AG09309 (cell line): Measurements from ENCODE around the gene FRMD3.

Experiments used
- DNase-seq: peaks from one replicate; pipeline ENCODE4 v3.0.0-alpha.2; 2010; ENCODE audit warnings: low read depth
- H3K4me3 ChIP-seq: 2 replicates; pipeline ENCODE4 v1.5.1; 2011; ENCODE audit warnings: mild to moderate bottlenecking, low read depth, low read length, moderate library complexity; ENCODE audit not compliant: control insufficient read depth
- TF ChIP-seq, protein P1 (sequence below): IDR thresholded peaks from 2 replicates; pipeline ENCODE4 v1.5.1; 2011; ENCODE audit warnings: mild to moderate bottlenecking, low read depth, low read length, inconsistent platforms; ENCODE audit not compliant: insufficient read depth, control insufficient read depth; ENCODE audit errors: missing control alignments

The FRMD3 gene

DNA sequence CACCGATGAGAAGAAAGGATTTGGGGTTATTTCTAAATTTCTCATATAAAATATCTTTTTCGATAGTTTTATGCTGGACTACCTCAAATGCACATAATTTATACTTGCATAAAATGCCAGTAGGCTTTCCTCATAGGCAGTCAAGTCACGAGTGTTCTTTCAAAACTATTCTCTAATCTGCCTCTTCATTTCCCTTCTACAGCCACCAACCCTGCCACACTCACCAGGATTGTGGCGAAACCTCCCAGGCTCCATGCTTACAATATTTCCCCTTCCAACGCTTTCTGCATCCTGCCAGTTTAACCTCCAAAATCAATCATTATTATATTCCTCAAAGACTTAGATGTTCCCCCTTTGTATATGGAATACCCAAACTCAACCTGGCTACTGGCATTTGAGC, 65.4 kb downstream of the FRMD3 start:
- TF ChIP-seq, protein P1, sequence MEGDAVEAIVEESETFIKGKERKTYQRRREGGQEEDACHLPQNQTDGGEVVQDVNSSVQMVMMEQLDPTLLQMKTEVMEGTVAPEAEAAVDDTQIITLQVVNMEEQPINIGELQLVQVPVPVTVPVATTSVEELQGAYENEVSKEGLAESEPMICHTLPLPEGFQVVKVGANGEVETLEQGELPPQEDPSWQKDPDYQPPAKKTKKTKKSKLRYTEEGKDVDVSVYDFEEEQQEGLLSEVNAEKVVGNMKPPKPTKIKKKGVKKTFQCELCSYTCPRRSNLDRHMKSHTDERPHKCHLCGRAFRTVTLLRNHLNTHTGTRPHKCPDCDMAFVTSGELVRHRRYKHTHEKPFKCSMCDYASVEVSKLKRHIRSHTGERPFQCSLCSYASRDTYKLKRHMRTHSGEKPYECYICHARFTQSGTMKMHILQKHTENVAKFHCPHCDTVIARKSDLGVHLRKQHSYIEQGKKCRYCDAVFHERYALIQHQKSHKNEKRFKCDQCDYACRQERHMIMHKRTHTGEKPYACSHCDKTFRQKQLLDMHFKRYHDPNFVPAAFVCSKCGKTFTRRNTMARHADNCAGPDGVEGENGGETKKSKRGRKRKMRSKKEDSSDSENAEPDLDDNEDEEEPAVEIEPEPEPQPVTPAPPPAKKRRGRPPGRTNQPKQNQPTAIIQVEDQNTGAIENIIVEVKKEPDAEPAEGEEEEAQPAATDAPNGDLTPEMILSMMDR, result no peak
- DNase-seq, result no peak
- no peak overlapping the region for H3K4me3 ChIP-seq

DNA sequence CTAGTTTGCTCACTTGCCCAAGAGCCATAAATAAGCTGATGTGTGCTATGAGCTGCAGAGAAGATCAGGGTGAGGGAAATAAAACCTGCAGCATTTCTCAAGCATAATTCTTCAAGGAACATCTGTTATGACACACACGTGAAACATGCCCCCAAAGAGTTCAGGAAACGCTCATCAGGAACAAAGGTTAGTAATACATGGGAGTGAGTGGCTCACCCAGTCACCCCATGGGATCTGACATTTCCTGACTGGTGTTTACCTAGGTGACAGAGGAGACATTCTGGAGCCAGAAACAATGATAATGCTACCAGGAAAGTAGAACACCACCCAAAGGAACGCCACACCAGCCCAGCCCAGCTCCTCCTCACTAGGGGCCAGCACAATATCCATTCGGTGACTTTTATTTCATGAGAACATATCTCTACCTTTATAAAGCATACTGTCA, 66.0 kb downstream of the FRMD3 start:
- TF ChIP-seq, protein P1, result no peak
- H3K4me3 ChIP-seq, result no peak overlapping the region
- DNase-seq, result no peak

DNA sequence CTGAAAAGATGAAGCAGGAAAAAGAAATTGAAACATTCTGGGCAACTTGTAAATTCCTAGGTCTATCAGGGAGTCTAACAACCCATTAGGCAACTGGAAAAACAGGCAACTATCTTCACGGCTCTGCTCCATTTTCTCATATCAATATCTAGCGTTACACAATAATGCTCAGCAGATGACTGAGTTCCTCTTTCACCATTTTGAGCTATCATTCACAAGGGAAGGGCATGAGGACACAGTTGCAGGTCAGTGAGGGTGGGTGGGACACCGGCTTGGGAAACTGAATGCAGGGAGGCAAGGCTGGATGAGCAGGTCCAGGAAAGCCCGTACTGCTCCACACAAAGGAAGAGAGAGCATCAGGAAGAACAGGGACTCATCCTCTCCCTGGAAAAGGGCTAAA, 67.0 kb downstream of the FRMD3 start:
- no peak overlapping the region for H3K4me3 ChIP-seq
- no peak for DNase-seq
- TF ChIP-seq, protein P1, result no peak

DNA sequence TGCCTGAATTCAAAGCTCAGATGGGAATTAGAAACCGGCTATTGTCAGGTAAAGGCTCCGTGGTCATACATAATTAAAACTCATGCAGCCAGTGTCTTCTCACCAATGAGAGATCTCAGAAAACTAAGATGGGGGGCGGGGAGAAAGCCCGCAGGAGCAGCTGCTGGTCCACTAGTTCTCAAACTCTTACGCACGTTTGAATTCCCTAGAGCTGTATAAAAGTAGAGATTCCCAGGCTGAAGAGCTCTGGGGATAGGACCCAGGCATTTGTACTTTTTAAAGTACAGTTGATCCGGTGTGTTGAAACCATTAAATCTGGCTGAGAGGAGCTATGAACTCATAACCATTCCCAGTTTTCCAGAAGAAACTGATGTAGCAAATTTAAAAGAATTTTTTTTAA, 68.5 kb downstream of the FRMD3 start:
- TF ChIP-seq, protein P1, result no peak
- H3K4me3 ChIP-seq, result no peak overlapping the region
- no peak for DNase-seq

DNA sequence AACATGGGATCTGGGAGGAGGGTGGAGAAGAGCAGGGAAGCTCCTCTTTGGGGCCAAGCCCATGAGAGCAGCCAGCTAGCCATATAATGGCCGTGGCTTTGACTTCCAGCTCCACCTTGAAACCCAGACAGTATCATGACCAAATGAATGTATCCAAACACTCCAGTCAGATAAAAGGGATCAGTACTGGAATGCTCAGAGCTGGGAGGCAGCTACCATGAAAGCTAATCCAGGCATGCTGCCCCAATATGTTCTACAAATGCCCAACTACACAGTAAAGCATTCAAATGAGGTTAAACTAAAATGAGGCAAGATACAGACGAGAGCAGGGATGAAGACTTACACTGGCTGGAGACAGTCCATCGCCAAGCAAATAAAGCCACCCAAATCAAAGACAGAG, 69.4 kb downstream of the FRMD3 start:
- H3K4me3 ChIP-seq, result no peak overlapping the region
- TF ChIP-seq, protein P1, result no peak
- DNase-seq, result no peak

DNA sequence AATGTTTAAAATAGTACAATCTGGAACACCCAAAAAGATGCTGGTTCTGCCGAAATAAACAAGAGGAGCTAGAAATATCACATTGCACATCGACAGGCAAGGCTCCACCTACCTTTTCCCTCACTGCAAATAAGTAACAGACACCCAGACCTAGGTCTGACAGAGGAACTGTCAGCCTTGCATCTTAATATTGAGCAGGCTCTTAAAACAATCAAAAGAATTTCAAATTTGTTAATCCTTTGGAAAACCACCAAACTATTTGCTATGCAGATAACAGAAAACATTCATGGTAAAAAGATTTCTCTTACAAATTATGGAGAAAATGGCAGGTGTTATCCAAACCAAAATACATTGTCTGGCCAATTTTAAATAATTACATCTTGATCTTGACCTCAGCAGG, 71.3 kb downstream of the FRMD3 start:
- TF ChIP-seq, protein P1, result no peak
- H3K4me3 ChIP-seq, result no peak overlapping the region
- no peak for DNase-seq

DNA sequence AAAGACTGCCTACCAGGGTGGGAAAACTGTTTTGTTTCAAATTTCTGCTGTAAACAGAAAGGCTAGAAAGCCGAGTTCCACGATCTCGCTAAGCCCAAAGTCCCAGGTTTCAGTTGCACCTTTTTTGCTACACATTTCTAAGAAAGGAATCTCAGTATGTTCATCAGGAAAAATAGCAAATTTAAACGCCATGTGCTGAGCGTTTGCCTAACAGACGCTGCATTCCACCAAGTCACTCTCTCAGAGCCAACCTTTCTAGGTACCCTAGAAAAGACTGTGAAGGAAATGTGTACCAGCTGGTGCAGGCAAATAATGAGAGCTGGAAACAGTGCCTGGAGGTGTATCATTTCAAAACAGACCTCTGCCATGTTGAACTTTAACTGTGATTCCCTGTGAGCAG, 71.8 kb downstream of the FRMD3 start:
- H3K4me3 ChIP-seq, result no peak overlapping the region

More for the DNA sequence above, 71.8 kb downstream of the FRMD3 start:
- DNase-seq, result no peak
- TF ChIP-seq, protein P1, result no peak
